Retinal pigment epithelial cell (primary cell): ENCODE data around the gene FFAR1.

Experiments used
- DNase-seq: peaks from one replicate; pipeline ENCODE4 v3.0.0-alpha.2; 2010; ENCODE audit warnings: low read depth
- H3K4me3 ChIP-seq: 2 replicates; pipeline ENCODE4 v1.5.1; 2011; ENCODE audit warnings: mild to moderate bottlenecking, low read length, control low read depth, moderate library complexity
- CTCF ChIP-seq: conservative IDR thresholded peaks from 2 replicates; pipeline ENCODE4 v1.5.1; 2011; ENCODE audit warnings: low read depth, low read length, control low read depth, inconsistent platforms

Gene FFAR1

GRCh38 chr19:35309481-35310279 lies 38.0 kb upstream of the FFAR1 start:
- DNase-seq, result peak; percentile 39
- TF ChIP-seq CTCF, result no peak
- H3K4me3 ChIP-seq, result no peak overlapping the region

- no peak for DNase-seq
- TF ChIP-seq CTCF, result no peak
- H3K4me3 ChIP-seq, result no peak overlapping the region
Measured at GRCh38 chr19:35310331-35310730, 37.4 kb upstream of the FFAR1 start.

- DNase-seq, result no peak
- TF ChIP-seq CTCF, result no peak
- no peak overlapping the region for H3K4me3 ChIP-seq
Measured at GRCh38 chr19:35310811-35311465, 36.8 kb upstream of the FFAR1 start.

- DNase-seq, result no peak
- H3K4me3 ChIP-seq, result no peak overlapping the region
- TF ChIP-seq CTCF, result no peak
Measured at GRCh38 chr19:35311901-35312665, 35.6 kb upstream of the FFAR1 start.

GRCh38 chr19:35313587-35313986 lies 34.1 kb upstream of the FFAR1 start:
- no peak for DNase-seq
- TF ChIP-seq CTCF, result no peak
- no peak overlapping the region for H3K4me3 ChIP-seq

GRCh38 chr19:35314031-35314430 lies 33.7 kb upstream of the FFAR1 start:
- no peak for TF ChIP-seq CTCF
- no peak overlapping the region for H3K4me3 ChIP-seq
- DNase-seq, result no peak
